Measurements from ENCODE around the gene PRKCE.

Gene PRKCE

DNA sequence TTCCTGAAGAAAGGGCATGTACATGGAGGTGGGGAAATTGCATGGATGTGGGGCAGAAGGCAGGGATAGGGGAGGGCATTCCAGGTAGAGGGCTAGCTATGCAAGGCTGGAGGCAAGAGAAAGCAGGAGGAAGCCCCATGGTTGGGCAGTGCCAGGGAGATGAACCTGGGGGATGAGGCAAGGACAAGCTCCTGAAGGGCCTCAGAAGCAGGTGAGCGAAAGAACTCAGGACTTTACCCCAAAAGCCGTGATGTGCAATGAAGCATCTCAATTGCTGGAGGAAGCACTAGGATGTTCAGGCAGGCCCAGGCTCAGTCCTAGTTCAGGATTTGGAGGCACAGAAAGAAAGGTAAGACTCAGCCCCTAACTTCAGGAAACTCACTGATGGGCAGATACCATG lies 528.7 kb downstream of the PRKCE start:
- Histone ChIP-seq H3K36me3 (ENCODE audit: control insufficient read depth in 1 of 2, insufficient read depth in 2 of 2, low read depth in 1 of 2, low read length in 2 of 2) (peaks cover 14 to 22% of the 10 kb centered on the region in 2 experiments), H3K9ac (ENCODE audit: low read length) (no peak overlapping the region), H3K9me3 (ENCODE audit: control insufficient read depth, low read length) (no peaks in the 10 kb centered on the region), H2BK5ac (ENCODE audit: low read depth, low read length, poor library complexity, severe bottlenecking) (no peak overlapping the region), H2AK5ac (ENCODE audit: low read length, severe bottlenecking) (peak overlapping the region; percentile 82), H3K4me3 (ENCODE audit: insufficient read depth in 1 of 2, low read depth in 1 of 2, low read length in 2 of 2) (no peak overlapping the region), H2AFZ (ENCODE audit: low read depth, low read length) (no peak overlapping the region), H4K8ac (ENCODE audit: low read length) (no peak overlapping the region), H4K91ac (ENCODE audit: low read length) (no peak overlapping the region), H3K27ac (ENCODE audit: low read length, poor library complexity, severe bottlenecking) (no peak overlapping the region), H3K4ac (ENCODE audit: low read depth in 1 of 2, low read length in 2 of 2) (no peak overlapping the region), H3K23ac (ENCODE audit: low read length in 2 of 2) (peak overlapping the region in 1 of 2 experiments; percentile 16), H3K4me2 (ENCODE audit: low read length, poor library complexity, severe bottlenecking) (no peak overlapping the region), H3K4me1 (ENCODE audit: control insufficient read depth, insufficient read depth, low read depth, low read length) (peaks cover 11% of the 10 kb centered on the region), H3K14ac (ENCODE audit: low read length in 2 of 2) (no peak overlapping the region), H2BK120ac (ENCODE audit: low read depth, low read length) (no peak overlapping the region), H3K18ac (ENCODE audit: low read depth in 1 of 2, low read length in 2 of 2) (peak overlapping the region in 1 of 2 experiments; percentile 3), H2BK15ac (ENCODE audit: low read depth, poor library complexity, severe bottlenecking) (no peak overlapping the region), H2BK12ac (ENCODE audit: low read length in 2 of 2) (peak overlapping the region in 1 of 2 experiments; percentile 37), H3K27me3 (ENCODE audit: control insufficient read depth in 1 of 2, insufficient read depth in 1 of 2, low read length in 2 of 2) (no peaks in the 10 kb centered on the region), H3K79me1 (replicated peaks; ENCODE audit: low read length, poor library complexity, severe bottlenecking) (no peaks in the 10 kb centered on the region)
- whole genome bisulfite sequencing, result 98% methylated on average over 2 of the region's 2 CpGs
- no peak for DNase-seq

DNA sequence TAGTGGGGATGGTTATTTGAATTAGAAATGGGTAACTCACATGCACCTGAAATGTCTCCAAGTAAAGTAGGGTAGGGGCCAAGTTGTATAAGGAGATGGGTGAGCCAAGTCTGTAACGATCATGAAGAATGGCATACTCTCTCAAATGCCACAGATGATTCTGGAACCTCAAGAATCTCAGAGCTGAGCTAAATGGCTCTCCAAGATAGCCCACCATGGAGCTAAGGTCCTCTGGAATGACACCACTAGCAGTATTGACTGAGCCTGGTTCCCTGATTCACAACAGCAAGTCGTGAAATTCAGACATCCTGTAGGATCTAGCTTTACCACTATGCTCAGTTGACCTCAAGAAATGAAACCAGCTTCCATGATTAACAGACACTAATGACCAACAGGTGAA lies 529.8 kb downstream of the PRKCE start:
- DNase-seq, result no peak
- 97% methylated on average over 2 of the region's 2 CpGs for WGBS

GRCh38 chr2:46181789-46182530 lies 530.5 kb downstream of the PRKCE start:
- no peak overlapping the region for H2AFZ ChIP-seq (ENCODE audit: low read depth, low read length)
- no peaks in the 10 kb centered on the region for H3K27me3 ChIP-seq (ENCODE audit: control insufficient read depth in 1 of 2, insufficient read depth in 1 of 2, low read length in 2 of 2)
- H3K23ac ChIP-seq (ENCODE audit: low read length in 2 of 2), result no peak overlapping the region
- peaks cover 11% of the 10 kb centered on the region for H3K4me1 ChIP-seq (ENCODE audit: control insufficient read depth, insufficient read depth, low read depth, low read length)
- H2BK120ac ChIP-seq (ENCODE audit: low read depth, low read length), result no peak overlapping the region
- peak overlapping the region; percentile 84 for H4K91ac ChIP-seq (ENCODE audit: low read length)
- no peaks in the 10 kb centered on the region for H3K9me3 ChIP-seq (ENCODE audit: control insufficient read depth, low read length)
- no peak overlapping the region for H3K14ac ChIP-seq (ENCODE audit: low read length in 2 of 2)
- H3K27ac ChIP-seq (ENCODE audit: low read length, poor library complexity, severe bottlenecking), result no peak overlapping the region
- no peak overlapping the region for H3K18ac ChIP-seq (ENCODE audit: low read depth in 1 of 2, low read length in 2 of 2)
- H3K4me3 ChIP-seq (ENCODE audit: insufficient read depth in 1 of 2, low read depth in 1 of 2, low read length in 2 of 2), result no peak overlapping the region
- no peak overlapping the region for H3K4me2 ChIP-seq (ENCODE audit: low read length, poor library complexity, severe bottlenecking)
- H3K4ac ChIP-seq (ENCODE audit: low read depth in 1 of 2, low read length in 2 of 2), result no peak overlapping the region
- H2BK15ac ChIP-seq (ENCODE audit: low read depth, poor library complexity, severe bottlenecking), result no peak overlapping the region
- 90% methylated on average over 18 of the region's 18 CpGs for WGBS
- H3K36me3 ChIP-seq (ENCODE audit: control insufficient read depth in 1 of 2, insufficient read depth in 2 of 2, low read depth in 1 of 2, low read length in 2 of 2), result peaks cover 15 to 30% of the 10 kb centered on the region in 2 experiments
- no peak overlapping the region for H2AK5ac ChIP-seq (ENCODE audit: low read length, severe bottlenecking)
- no peak for DNase-seq
- peak overlapping the region; percentile 47 for H4K8ac ChIP-seq (ENCODE audit: low read length)
- no peak overlapping the region for H2BK5ac ChIP-seq (ENCODE audit: low read depth, low read length, poor library complexity, severe bottlenecking)
- no peaks in the 10 kb centered on the region for H3K79me1 ChIP-seq (replicated peaks; ENCODE audit: low read length, poor library complexity, severe bottlenecking)
- H3K9ac ChIP-seq (ENCODE audit: low read length), result no peak overlapping the region
- H2BK12ac ChIP-seq (ENCODE audit: low read length in 2 of 2), result peak overlapping the region in 1 of 2 experiments; percentile 84

More for the DNA sequence above, 529.8 kb downstream of the PRKCE start:
- H3K27me3 ChIP-seq (ENCODE audit: control insufficient read depth in 1 of 2, insufficient read depth in 1 of 2, low read length in 2 of 2), result no peaks in the 10 kb centered on the region
- no peak overlapping the region for H2AK5ac ChIP-seq (ENCODE audit: low read length, severe bottlenecking)
- no peak overlapping the region for H3K4me2 ChIP-seq (ENCODE audit: low read length, poor library complexity, severe bottlenecking)
- H2BK15ac ChIP-seq (ENCODE audit: low read depth, poor library complexity, severe bottlenecking), result no peak overlapping the region
- H3K9ac ChIP-seq (ENCODE audit: low read length), result no peak overlapping the region
- H2BK5ac ChIP-seq (ENCODE audit: low read depth, low read length, poor library complexity, severe bottlenecking), result no peak overlapping the region
- H3K9me3 ChIP-seq (ENCODE audit: control insufficient read depth, low read length), result no peaks in the 10 kb centered on the region
- no peak overlapping the region for H3K18ac ChIP-seq (ENCODE audit: low read depth in 1 of 2, low read length in 2 of 2)
- H4K91ac ChIP-seq (ENCODE audit: low read length), result no peak overlapping the region
- H3K4ac ChIP-seq (ENCODE audit: low read depth in 1 of 2, low read length in 2 of 2), result peak overlapping the region in 1 of 2 experiments; percentile 6
- H2BK120ac ChIP-seq (ENCODE audit: low read depth, low read length), result no peak overlapping the region
- peaks cover 11% of the 10 kb centered on the region for H3K4me1 ChIP-seq (ENCODE audit: control insufficient read depth, insufficient read depth, low read depth, low read length)
- H4K8ac ChIP-seq (ENCODE audit: low read length), result no peak overlapping the region
- no peaks in the 10 kb centered on the region for H3K79me1 ChIP-seq (replicated peaks; ENCODE audit: low read length, poor library complexity, severe bottlenecking)
- no peak overlapping the region for H2AFZ ChIP-seq (ENCODE audit: low read depth, low read length)
- H3K4me3 ChIP-seq (ENCODE audit: insufficient read depth in 1 of 2, low read depth in 1 of 2, low read length in 2 of 2), result no peak overlapping the region
- no peak overlapping the region for H3K14ac ChIP-seq (ENCODE audit: low read length in 2 of 2)
- H3K27ac ChIP-seq (ENCODE audit: low read length, poor library complexity, severe bottlenecking), result no peak overlapping the region
- no peak overlapping the region for H3K23ac ChIP-seq (ENCODE audit: low read length in 2 of 2)
- no peak overlapping the region for H2BK12ac ChIP-seq (ENCODE audit: low read length in 2 of 2)
- peaks cover 15 to 30% of the 10 kb centered on the region in 2 experiments for H3K36me3 ChIP-seq (ENCODE audit: control insufficient read depth in 1 of 2, insufficient read depth in 2 of 2, low read depth in 1 of 2, low read length in 2 of 2)

GRCh38 chr2:46183426-46183825 lies 532.0 kb downstream of the PRKCE start:
- H2AFZ ChIP-seq (ENCODE audit: low read depth, low read length), result no peak overlapping the region
- H3K4me3 ChIP-seq (ENCODE audit: insufficient read depth in 1 of 2, low read depth in 1 of 2, low read length in 2 of 2), result no peak overlapping the region
- no peak overlapping the region for H3K9ac ChIP-seq (ENCODE audit: low read length)
- H3K27ac ChIP-seq (ENCODE audit: low read length, poor library complexity, severe bottlenecking), result no peak overlapping the region
- 95% methylated on average over 4 of the region's 4 CpGs for WGBS
- no peak overlapping the region for H2BK120ac ChIP-seq (ENCODE audit: low read depth, low read length)
- no peak overlapping the region for H2BK5ac ChIP-seq (ENCODE audit: low read depth, low read length, poor library complexity, severe bottlenecking)
- no peak overlapping the region for H3K14ac ChIP-seq (ENCODE audit: low read length in 2 of 2)
- no peaks in the 10 kb centered on the region for H3K27me3 ChIP-seq (ENCODE audit: control insufficient read depth in 1 of 2, insufficient read depth in 1 of 2, low read length in 2 of 2)
- no peak overlapping the region for H3K18ac ChIP-seq (ENCODE audit: low read depth in 1 of 2, low read length in 2 of 2)
- H4K8ac ChIP-seq (ENCODE audit: low read length), result no peak overlapping the region
- no peak overlapping the region for H3K4me2 ChIP-seq (ENCODE audit: low read length, poor library complexity, severe bottlenecking)
- peaks cover 13% of the 10 kb centered on the region for H3K4me1 ChIP-seq (ENCODE audit: control insufficient read depth, insufficient read depth, low read depth, low read length)
- H3K23ac ChIP-seq (ENCODE audit: low read length in 2 of 2), result peak overlapping the region in 1 of 2 experiments; percentile 37
- H3K79me1 ChIP-seq (replicated peaks; ENCODE audit: low read length, poor library complexity, severe bottlenecking), result no peaks in the 10 kb centered on the region
- peaks cover 15 to 30% of the 10 kb centered on the region in 2 experiments for H3K36me3 ChIP-seq (ENCODE audit: control insufficient read depth in 1 of 2, insufficient read depth in 2 of 2, low read depth in 1 of 2, low read length in 2 of 2)
- no peak for DNase-seq
- peak overlapping the region; percentile 12 for H2BK15ac ChIP-seq (ENCODE audit: low read depth, poor library complexity, severe bottlenecking)
- no peak overlapping the region for H4K91ac ChIP-seq (ENCODE audit: low read length)
- no peak overlapping the region for H2BK12ac ChIP-seq (ENCODE audit: low read length in 2 of 2)
- H3K4ac ChIP-seq (ENCODE audit: low read depth in 1 of 2, low read length in 2 of 2), result no peak overlapping the region
- H3K9me3 ChIP-seq (ENCODE audit: control insufficient read depth, low read length), result no peaks in the 10 kb centered on the region
- H2AK5ac ChIP-seq (ENCODE audit: low read length, severe bottlenecking), result no peak overlapping the region

Data from mesenchymal stem cell (in vitro differentiated cells and primary cell).